ENCODE data around the gene PDE9A. TPM values are rescaled to one million over a fixed set of nuclear protein-coding genes. Genes with fewer than 3 reads are reported as not detected.

Gene PDE9A
- total and polyA plus RNA-seq, 2 donors (not counting 3 experiments of a cell fraction or from before 2014, with no cell fraction given): 0.28 to 2.2 TPM

DNA sequence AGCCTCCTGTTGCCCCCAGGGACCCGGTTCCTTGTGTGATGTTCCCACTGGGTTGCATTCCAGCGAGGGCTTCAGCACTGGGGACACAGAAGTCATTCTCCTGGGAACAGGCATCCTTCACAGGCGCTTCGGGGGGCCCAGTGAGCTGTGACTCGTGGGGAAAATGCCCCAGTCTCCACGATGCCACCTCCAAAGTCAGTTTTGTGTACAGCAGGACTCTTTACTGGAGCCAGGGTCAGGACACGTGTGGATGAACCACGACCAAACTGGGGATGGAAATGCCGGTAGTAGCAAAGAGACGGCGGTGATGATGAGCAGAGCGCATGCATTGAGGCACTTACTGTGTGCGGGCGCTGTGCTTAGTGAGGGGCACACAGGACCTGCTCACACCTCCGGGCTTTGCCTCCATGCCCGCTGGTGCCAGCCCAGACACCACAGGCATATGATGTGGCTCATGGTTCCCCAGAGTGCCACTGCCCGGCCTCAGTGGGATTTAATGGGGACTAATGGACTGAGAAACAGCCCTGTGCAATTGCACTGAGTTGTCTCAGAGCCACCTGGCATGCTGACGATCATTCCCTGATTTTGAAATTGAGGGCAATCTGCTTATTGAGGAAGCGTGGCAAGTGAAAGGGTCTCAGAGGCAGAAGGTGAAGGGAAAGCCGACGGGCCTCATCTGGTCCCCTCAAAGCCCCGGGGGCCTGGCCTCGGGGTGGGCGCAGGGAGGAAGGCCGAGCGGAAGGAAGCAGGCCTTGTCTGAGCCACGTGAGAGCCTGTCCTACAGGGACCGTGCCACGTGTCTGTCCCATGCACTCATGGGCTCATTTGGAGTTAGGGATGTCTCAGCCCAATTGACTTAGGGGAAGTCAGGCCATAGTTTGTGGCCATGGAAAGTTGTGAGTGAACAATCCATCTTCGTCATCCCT is 91.4 kb downstream of the PDE9A start:
- Histone ChIP-seq H3K9ac (replicated peaks; ENCODE audit: extremely low read depth, insufficient read depth, low read length) (no peak overlapping the region), H2AFZ (ENCODE audit: low read depth, low read length) (no peak overlapping the region), H4K20me1 (replicated peaks; ENCODE audit: control insufficient read depth, extremely low read depth, insufficient read depth, low read length) (no peaks in the 10 kb centered on the region), H3K27ac (ENCODE audit: insufficient read depth, low read depth, low read length) (no peak overlapping the region), H3K4me2 (ENCODE audit: insufficient read depth, low read length) (no peak overlapping the region), H3K9me3 (replicated peaks; ENCODE audit: control insufficient read depth, insufficient read depth, low read length) (no peaks in the 10 kb centered on the region), H3K4me3 (replicated peaks in 1 of 3; ENCODE audit: insufficient read depth in 1 of 3, low read depth in 1 of 3, low read length in 3 of 3) (no peak overlapping the region), H3K36me3 (ENCODE audit: control insufficient read depth in 2 of 2, extremely low read depth in 1 of 2, insufficient read depth in 2 of 2, low read length in 2 of 2) (no peaks in the 10 kb centered on the region), H3K27me3 (ENCODE audit: control insufficient read depth in 2 of 2, insufficient read depth in 2 of 2, low read length in 2 of 2) (no peaks in the 10 kb centered on the region), H3K79me2 (ENCODE audit: control insufficient read depth, insufficient read depth, low read length) (no peaks in the 10 kb centered on the region), H3K4me1 (ENCODE audit: control insufficient read depth, extremely low read depth, insufficient read depth, low read length) (no peaks in the 10 kb centered on the region), H3K9me1 (replicated peaks; ENCODE audit: control insufficient read depth, extremely low read depth, insufficient read depth, low read length) (no peaks in the 10 kb centered on the region)
- intact Hi-C loops (cut with micrococcal nuclease) (no loop called here), dilution Hi-C loops (cut with MboI; ENCODE audit: extremely low pct_ligation_motif_present, low sequenced_read_pairs) (no loop called here)
- no peak for DNase-seq (ENCODE audit: low read depth, low spot score)
- no peak for FAIRE-seq
- no TSS peak for BruUV-seq (replicated peaks)
- CTCF ChIA-PET: no interaction called here
- POLR2A ChIA-PET: no interaction called here
- TF ChIP-seq POLR2A (IDR thresholded peaks at IDR 0.05; ENCODE audit: low read depth, low read length) (no peak), MYC (IDR thresholded peaks at IDR 0.05; ENCODE audit: low read depth, low read length) (no peak), FOS (IDR thresholded peaks at IDR 0.05; ENCODE audit: borderline replicate concordance, insufficient read depth, low read length) (no peak), JUN (IDR thresholded peaks at IDR 0.05; ENCODE audit: borderline replicate concordance, insufficient read depth, insufficient read length, low read depth) (no peak), GATA2 (IDR thresholded peaks at IDR 0.05; ENCODE audit: insufficient read depth, insufficient read length, low read depth, low read length) (no peak), POLR2AphosphoS5 (IDR thresholded peaks at IDR 0.05; ENCODE audit: insufficient read depth, low read depth, low read length) (no peak), EZH2 (IDR thresholded peaks at IDR 0.05; ENCODE audit: borderline replicate concordance, low read depth, low read length, severe bottlenecking) (no peak)
- TF ChIP-seq, protein P1, sequence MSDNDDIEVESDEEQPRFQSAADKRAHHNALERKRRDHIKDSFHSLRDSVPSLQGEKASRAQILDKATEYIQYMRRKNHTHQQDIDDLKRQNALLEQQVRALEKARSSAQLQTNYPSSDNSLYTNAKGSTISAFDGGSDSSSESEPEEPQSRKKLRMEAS (IDR thresholded peaks at IDR 0.05; ENCODE audit: insufficient read depth, insufficient read length): no peak
- TF ChIP-seq, protein P2, sequence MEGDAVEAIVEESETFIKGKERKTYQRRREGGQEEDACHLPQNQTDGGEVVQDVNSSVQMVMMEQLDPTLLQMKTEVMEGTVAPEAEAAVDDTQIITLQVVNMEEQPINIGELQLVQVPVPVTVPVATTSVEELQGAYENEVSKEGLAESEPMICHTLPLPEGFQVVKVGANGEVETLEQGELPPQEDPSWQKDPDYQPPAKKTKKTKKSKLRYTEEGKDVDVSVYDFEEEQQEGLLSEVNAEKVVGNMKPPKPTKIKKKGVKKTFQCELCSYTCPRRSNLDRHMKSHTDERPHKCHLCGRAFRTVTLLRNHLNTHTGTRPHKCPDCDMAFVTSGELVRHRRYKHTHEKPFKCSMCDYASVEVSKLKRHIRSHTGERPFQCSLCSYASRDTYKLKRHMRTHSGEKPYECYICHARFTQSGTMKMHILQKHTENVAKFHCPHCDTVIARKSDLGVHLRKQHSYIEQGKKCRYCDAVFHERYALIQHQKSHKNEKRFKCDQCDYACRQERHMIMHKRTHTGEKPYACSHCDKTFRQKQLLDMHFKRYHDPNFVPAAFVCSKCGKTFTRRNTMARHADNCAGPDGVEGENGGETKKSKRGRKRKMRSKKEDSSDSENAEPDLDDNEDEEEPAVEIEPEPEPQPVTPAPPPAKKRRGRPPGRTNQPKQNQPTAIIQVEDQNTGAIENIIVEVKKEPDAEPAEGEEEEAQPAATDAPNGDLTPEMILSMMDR (IDR thresholded peaks at IDR 0.05; ENCODE audit: extremely low read depth in 1 of 2, insufficient read depth in 1 of 2, low read depth in 1 of 2, low read length in 2 of 2): no peak
